HEK293 (cell line): Measurements from ENCODE around the gene LMNA.
A peak's percentile ranks its signal among the peaks of the same experiment; 100 is the strongest.

Experiments used
- GFI1B ChIP-seq: fragments of 450-650 bp; formaldehyde crosslinking; IDR thresholded peaks from 2 replicates; pipeline ENCODE4 v1.5.1; 2016; ENCODE audit warnings: missing biosample characterization, missing genetic modification characterization
- KLF8 ChIP-seq: fragments of 450-650 bp; formaldehyde crosslinking; IDR thresholded peaks from 2 replicates; pipeline ENCODE4 v1.5.1; 2016; ENCODE audit warnings: missing biosample characterization, missing genetic modification characterization
- MZF1 ChIP-seq: fragments of 450-650 bp; formaldehyde crosslinking; IDR thresholded peaks from 2 replicates; pipeline ENCODE4 v1.5.1; 2017; ENCODE audit warnings: missing biosample characterization, missing genetic modification characterization, borderline replicate concordance
- OVOL3 ChIP-seq: fragments of 450-650 bp; formaldehyde crosslinking; IDR thresholded peaks from 2 replicates; pipeline ENCODE4 v1.5.1; 2016; ENCODE audit warnings: missing biosample characterization, missing genetic modification characterization
- PRDM4 ChIP-seq: fragments of 450-650 bp; formaldehyde crosslinking; IDR thresholded peaks from 2 replicates; pipeline ENCODE4 v1.5.1; 2017; ENCODE audit warnings: missing biosample characterization, missing genetic modification characterization
- SP7 ChIP-seq: fragments of 450-650 bp; formaldehyde crosslinking; IDR thresholded peaks from 2 replicates; pipeline ENCODE4 v1.5.1; 2016; ENCODE audit warnings: missing biosample characterization, missing genetic modification characterization
- TRIM28 ChIP-seq: IDR thresholded peaks from 2 replicates; pipeline ENCODE4 v1.6.1; 2011; ENCODE audit warnings: low read length, control low read depth, borderline replicate concordance
- ZBTB17 ChIP-seq: fragments of 450-650 bp; formaldehyde crosslinking; IDR thresholded peaks from 2 replicates; pipeline ENCODE4 v1.5.1; 2016; ENCODE audit warnings: missing biosample characterization, missing genetic modification characterization
- ZBTB21 ChIP-seq: fragments of 450-650 bp; formaldehyde crosslinking; IDR thresholded peaks from 2 replicates; pipeline ENCODE4 v1.5.1; 2017; ENCODE audit warnings: missing biosample characterization, missing genetic modification characterization
- ZFP37 ChIP-seq: fragments of 450-650 bp; formaldehyde crosslinking; IDR thresholded peaks from 2 replicates; pipeline ENCODE4 v1.5.1; 2016; ENCODE audit warnings: missing biosample characterization, missing genetic modification characterization
- ZFP69B ChIP-seq: fragments of 450-650 bp; formaldehyde crosslinking; IDR thresholded peaks from 2 replicates; pipeline ENCODE4 v1.5.1; 2016; ENCODE audit warnings: missing biosample characterization, missing genetic modification characterization
- ZNF157 ChIP-seq: fragments of 450-650 bp; formaldehyde crosslinking; IDR thresholded peaks from 2 replicates; pipeline ENCODE4 v1.5.1; 2016; ENCODE audit warnings: missing biosample characterization, missing genetic modification characterization
- ZNF174 ChIP-seq: fragments of 450-650 bp; formaldehyde crosslinking; IDR thresholded peaks from 2 replicates; pipeline ENCODE4 v1.5.0; 2017; ENCODE audit warnings: missing biosample characterization, mild to moderate bottlenecking, missing genetic modification characterization
- ZNF184 ChIP-seq: fragments of 450-650 bp; IDR thresholded peaks from 2 replicates; pipeline ENCODE4 v1.5.1; 2018; ENCODE audit warnings: missing biosample characterization, mild to moderate bottlenecking, missing genetic modification characterization
- ZNF23 ChIP-seq: fragments of 450-650 bp; formaldehyde crosslinking; IDR thresholded peaks from 2 replicates; pipeline ENCODE4 v1.5.1; 2016; ENCODE audit warnings: missing biosample characterization, missing genetic modification characterization, borderline replicate concordance
- ZNF24 ChIP-seq: fragments of 450-650 bp; formaldehyde crosslinking; IDR thresholded peaks from 2 replicates; pipeline ENCODE4 v1.5.1; 2016; ENCODE audit warnings: missing biosample characterization, missing genetic modification characterization
- ZNF266 ChIP-seq: fragments of 450-650 bp; formaldehyde crosslinking; IDR thresholded peaks from 2 replicates; pipeline ENCODE4 v1.5.1; 2016; ENCODE audit warnings: missing biosample characterization, missing genetic modification characterization, low read depth
- ZNF311 ChIP-seq: fragments of 450-650 bp; formaldehyde crosslinking; IDR thresholded peaks from 2 replicates; pipeline ENCODE4 v1.5.1; 2017; ENCODE audit warnings: missing biosample characterization, missing genetic modification characterization, borderline replicate concordance
- ZNF335 ChIP-seq: fragments of 450-650 bp; formaldehyde crosslinking; conservative IDR thresholded peaks from 2 replicates; pipeline ENCODE4 v1.5.1; 2016; ENCODE audit warnings: missing biosample characterization, missing genetic modification characterization
- ZNF366 ChIP-seq: fragments of 450-650 bp; formaldehyde crosslinking; conservative IDR thresholded peaks from 2 replicates; pipeline ENCODE4 v1.5.1; 2016; ENCODE audit warnings: missing biosample characterization, missing genetic modification characterization
- ZNF404 ChIP-seq: fragments of 450-650 bp; formaldehyde crosslinking; IDR thresholded peaks from 2 replicates; pipeline ENCODE4 v1.5.1; 2017; ENCODE audit warnings: missing biosample characterization, missing genetic modification characterization
- ZNF501 ChIP-seq: fragments of 450-650 bp; formaldehyde crosslinking; IDR thresholded peaks from 2 replicates; pipeline ENCODE4 v1.5.1; 2016; ENCODE audit warnings: missing biosample characterization, missing genetic modification characterization
- ZNF518A ChIP-seq: fragments of 450-650 bp; formaldehyde crosslinking; conservative IDR thresholded peaks from 2 replicates; pipeline ENCODE4 v1.5.1; 2016; ENCODE audit warnings: low read depth, missing biosample characterization, missing genetic modification characterization
- ZNF529 ChIP-seq: fragments of 450-650 bp; formaldehyde crosslinking; IDR thresholded peaks from 2 replicates; pipeline ENCODE4 v1.5.1; 2017; ENCODE audit warnings: missing genetic modification characterization, missing biosample characterization; ENCODE audit not compliant: insufficient replicate concordance
- ZNF530 ChIP-seq: fragments of 450-650 bp; formaldehyde crosslinking; IDR thresholded peaks from 2 replicates; pipeline ENCODE4 v1.5.1; 2016; ENCODE audit warnings: low read depth, missing biosample characterization, missing genetic modification characterization
- ZNF626 ChIP-seq: fragments of 450-650 bp; sonication (Bioruptor Pico); formaldehyde crosslinking; IDR thresholded peaks from 2 replicates; pipeline ENCODE4 v1.5.1; 2018; ENCODE audit warnings: missing biosample characterization, missing genetic modification characterization, inconsistent platforms
- ZNF645 ChIP-seq: fragments of 450-650 bp; formaldehyde crosslinking; IDR thresholded peaks from 2 replicates; pipeline ENCODE4; 2016; ENCODE audit warnings: missing biosample characterization, missing genetic modification characterization
- ZNF654 ChIP-seq: fragments of 450-650 bp; formaldehyde crosslinking; IDR thresholded peaks from 2 replicates; pipeline ENCODE4 v1.5.1; 2016; ENCODE audit warnings: low read depth, missing biosample characterization, missing genetic modification characterization
- ZNF692 ChIP-seq: fragments of 450-650 bp; formaldehyde crosslinking; IDR thresholded peaks from 2 replicates; pipeline ENCODE4 v1.5.1; 2016; ENCODE audit warnings: missing biosample characterization, missing genetic modification characterization
- ZSCAN23 ChIP-seq: fragments of 450-650 bp; formaldehyde crosslinking; IDR thresholded peaks from 2 replicates; pipeline ENCODE4 v1.5.1; 2016; ENCODE audit warnings: missing biosample characterization, missing genetic modification characterization

LMNA gene

GRCh38 chr1:156146020-156146768, 31.7 kb downstream of the LMNA start (continued):
- TF ChIP-seq ZNF311 (tag by site-specific recombination) (no peak), SP7 (peak; percentile 76), ZNF366 (tag by site-specific recombination) (peak; percentile 42; the same call in 1 of the 2 replicates), ZNF23 (tag by site-specific recombination) (no peak), MZF1 (tag by site-specific recombination) (no peak), ZNF626 (no peak), GFI1B (no peak), TRIM28 (peak; percentile 63; the same call in 1 of the 2 replicates), KLF8 (tag by site-specific recombination) (0 out of 2 replicates have a peak, but pooled peaks have one; percentile 32), ZNF654 (peak; percentile 87), ZSCAN23 (no peak), ZNF174 (no peak), ZNF24 (tag by site-specific recombination) (0 out of 2 replicates have a peak, but pooled peaks have one; percentile 45), ZFP69B (peak; percentile 64), ZBTB17 (tag by site-specific recombination) (peak; percentile 94), ZFP37 (tag by site-specific recombination) (0 out of 2 replicates have a peak, but pooled peaks have one; percentile 52), ZNF266 (tag by site-specific recombination) (no peak), ZNF530 (tag by site-specific recombination) (no peak), ZNF501 (tag by site-specific recombination) (peak; percentile 29; the same call in 1 of the 2 replicates), PRDM4 (tag by site-specific recombination) (no peak), ZBTB21 (tag by site-specific recombination) (0 out of 2 replicates have a peak, but pooled peaks have one; percentile 12), OVOL3 (tag by site-specific recombination) (no peak), ZNF645 (tag by site-specific recombination) (no peak), ZNF335 (tag by site-specific recombination) (peak; percentile 75), ZNF529 (tag by site-specific recombination) (no peak), ZNF157 (tag by site-specific recombination) (no peak), ZNF404 (tag by site-specific recombination) (no peak), ZNF692 (peak; percentile 52; the same call in 1 of the 2 replicates), ZNF184 (peak; percentile 73), ZNF518A (tag by site-specific recombination) (0 out of 2 replicates have a peak, but pooled peaks have one; percentile 19)
